Stimulated activated CD4-positive, alpha-beta T cell treated with anti-CD3 and anti-CD28 coated beads, Interleukin-12 subunit alpha, Interleukin-12 subunit beta, amount 100 ng/mL, for 24 hours (primary cell): Measurements from ENCODE around the gene CCL8.

Source experiments
- DNase-seq, 2 experiments: peaks; one replicate each; pipeline ENCODE4 v3.0.0-alpha.2; 2020; ENCODE audit warnings: low read depth in 2 of 2

The CCL8 gene

GRCh38 chr17:34319039-34319483 lies at the start of gene CCL8:
CCL8 (plus strand) TSS chr17:34319435; CDS start chr17:34319502, 67 bp downstream.
- DNase-seq, result no peak

GRCh38 chr17:34269969-34270368 lies 49.3 kb upstream of the CCL8 start, which contains the start of gene CCL7:
CCL7 (plus strand) TSS chr17:34270221; CDS start chr17:34270291, 70 bp downstream.
- no peak for DNase-seq

- DNase-seq, result no peak
Measured at GRCh38 chr17:34275881-34276280, 43.4 kb upstream of the CCL8 start.

- DNase-seq, result no peak
Measured at GRCh38 chr17:34276826-34277225, 42.4 kb upstream of the CCL8 start.

- DNase-seq, result no peak
Measured at GRCh38 chr17:34283571-34283970, 35.7 kb upstream of the CCL8 start.

GRCh38 chr17:34285286-34285792 lies 33.9 kb upstream of the CCL8 start, which contains the start of gene CCL11:
CCL11 (plus strand) TSS chr17:34285742; CDS start chr17:34285809, 67 bp downstream.
- no peak for DNase-seq

- DNase-seq, result no peak
Measured at GRCh38 chr17:34287875-34288274, 31.4 kb upstream of the CCL8 start.

GRCh38 chr17:34290586-34290985 lies 28.6 kb upstream of the CCL8 start:
- DNase-seq, result no peak

- no peak for DNase-seq
Measured at GRCh38 chr17:34291721-34292348, 27.4 kb upstream of the CCL8 start.

GRCh38 chr17:34299027-34299426 lies 20.2 kb upstream of the CCL8 start:
- no peak for DNase-seq

- no peak for DNase-seq
Measured at GRCh38 chr17:34299956-34300577, 19.2 kb upstream of the CCL8 start.

- DNase-seq, result no peak
Measured at GRCh38 chr17:34300652-34301370, 18.4 kb upstream of the CCL8 start.

GRCh38 chr17:34301986-34302385 lies 17.2 kb upstream of the CCL8 start:
- DNase-seq, result no peak

- no peak for DNase-seq
Measured at GRCh38 chr17:34302636-34303035, 16.6 kb upstream of the CCL8 start.

GRCh38 chr17:34303606-34304005 lies 15.6 kb upstream of the CCL8 start:
- no peak for DNase-seq

GRCh38 chr17:34305061-34305460 lies 14.2 kb upstream of the CCL8 start:
- DNase-seq, result no peak

GRCh38 chr17:34305606-34306005 lies 13.6 kb upstream of the CCL8 start:
- no peak for DNase-seq

- no peak for DNase-seq
Measured at GRCh38 chr17:34306466-34306865, 12.8 kb upstream of the CCL8 start.

GRCh38 chr17:34307110-34307509 lies 12.1 kb upstream of the CCL8 start:
- DNase-seq, result no peak

GRCh38 chr17:34308371-34308770 lies 10.9 kb upstream of the CCL8 start:
- no peak for DNase-seq

GRCh38 chr17:34311291-34311690 lies 7.9 kb upstream of the CCL8 start:
- no peak for DNase-seq

GRCh38 chr17:34312080-34312479 lies 7.2 kb upstream of the CCL8 start:
- no peak for DNase-seq

- no peak for DNase-seq
Measured at GRCh38 chr17:34313164-34313563, 6.1 kb upstream of the CCL8 start.
